Dedifferentiated amniotic fluid mesenchymal stem cell (primary cell): ENCODE data around the gene HGD.

Experiments
- DNase-seq: peaks from one replicate; pipeline ENCODE4 v3.0.0-alpha.2; 2016; ENCODE audit errors: extremely low spot score

Gene HGD

DNA sequence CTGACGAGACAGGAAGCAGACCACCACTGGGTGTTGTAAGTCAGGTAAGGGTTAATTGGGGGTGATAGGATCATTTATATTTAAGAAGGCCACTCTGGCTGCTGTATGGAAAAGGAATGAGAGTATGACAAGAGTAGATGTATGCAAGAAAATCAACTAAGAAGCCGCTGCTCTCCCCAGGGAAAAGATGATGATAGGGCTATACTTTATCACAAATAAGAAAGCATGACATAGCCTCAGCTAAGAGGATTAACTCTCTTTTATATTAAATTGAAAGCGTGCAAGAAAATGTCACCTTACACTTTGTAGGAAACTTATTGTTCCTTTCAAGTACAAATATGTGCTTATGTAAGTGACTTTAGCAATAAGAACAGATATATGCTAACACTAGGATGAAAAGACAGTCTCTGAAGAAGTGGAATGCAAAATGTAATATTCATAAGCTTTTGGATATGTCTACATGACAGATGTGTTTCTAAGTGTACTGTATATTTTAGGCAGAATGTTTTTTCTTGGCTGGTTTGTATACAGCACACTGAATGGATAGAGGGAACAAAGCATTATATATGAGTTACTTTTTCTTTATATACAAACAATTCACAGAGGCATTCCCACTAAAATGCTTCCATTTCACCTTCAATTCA lies 94.6 kb downstream of the HGD start:
- DNase-seq: no peak
